Stimulated activated CD4-positive, alpha-beta T cell treated with anti-CD3 and anti-CD28 coated beads, Interleukin-12 subunit alpha, Interleukin-12 subunit beta, amount 100 ng/mL, for 24 hours (primary cell): ENCODE data around the gene PER2.
"Not testable (repeated sequence)": the region's sequence is repeated elsewhere in the genome, so short reads cannot be mapped to it uniquely, and the experiment has no call there.

ENCODE experiments used
- DNase-seq, 2 experiments: peaks; one replicate each; pipeline ENCODE4 v3.0.0-alpha.2; 2020; ENCODE audit warnings: low read depth in 2 of 2

Gene PER2

DNA sequence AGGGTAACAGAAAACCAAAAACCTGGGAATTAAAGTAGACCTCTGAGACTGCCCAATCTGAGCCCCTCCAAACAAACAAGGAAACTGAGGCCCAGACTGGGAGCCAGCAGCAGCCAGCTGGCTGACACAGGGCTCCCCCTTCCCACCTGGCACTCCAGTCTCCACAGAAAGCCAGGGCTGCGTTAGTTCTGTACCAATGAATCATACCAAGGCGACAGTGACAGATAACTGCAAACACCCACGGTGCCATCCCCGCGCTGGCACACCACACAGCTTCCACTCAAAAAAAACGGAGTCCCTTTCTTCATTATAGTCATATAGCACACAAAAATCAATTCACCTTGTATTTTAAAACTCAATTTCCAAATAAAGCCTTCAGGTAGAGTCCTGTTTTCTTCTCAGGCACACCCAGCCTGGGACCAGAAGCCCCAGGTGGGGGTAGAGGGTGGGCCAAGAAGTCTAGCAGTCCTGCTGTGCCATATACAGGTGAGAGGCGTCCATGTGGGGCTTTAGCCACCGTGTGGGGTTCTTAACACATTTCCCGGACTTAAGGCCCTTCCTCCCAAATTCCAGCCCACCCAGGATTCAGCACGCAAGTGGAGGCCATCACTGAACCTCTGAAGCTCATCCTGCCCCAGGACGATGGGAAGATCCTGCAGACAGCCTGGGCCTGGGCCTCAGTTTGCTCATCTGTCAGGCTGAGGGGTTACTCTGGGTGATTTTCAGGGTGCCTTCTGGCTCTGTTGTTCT, 1.2 kb downstream of the PER2 start:
- DNase-seq: peak in 1 of 2 experiments; percentile 16

DNA sequence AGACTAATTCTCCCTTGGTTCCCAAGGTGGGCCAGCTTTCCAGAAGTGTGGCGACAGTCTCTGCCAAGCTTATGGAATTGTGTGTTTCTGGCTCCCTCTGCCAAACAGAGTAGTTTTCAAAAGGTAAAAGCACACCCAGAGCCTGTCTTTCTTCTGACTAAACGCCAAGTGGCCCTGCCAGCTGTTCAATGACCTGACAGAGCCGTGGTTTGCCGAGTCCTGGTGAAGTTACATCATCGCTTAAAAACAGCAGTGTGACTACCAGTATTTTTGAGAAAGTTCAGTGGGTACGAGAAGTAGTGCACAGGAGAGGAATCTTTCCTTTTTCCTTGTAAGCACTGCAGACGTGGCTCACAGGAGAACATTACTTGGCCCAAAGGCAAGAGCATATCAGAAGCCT, 1.9 kb downstream of the PER2 start:
- no peak for DNase-seq

DNA sequence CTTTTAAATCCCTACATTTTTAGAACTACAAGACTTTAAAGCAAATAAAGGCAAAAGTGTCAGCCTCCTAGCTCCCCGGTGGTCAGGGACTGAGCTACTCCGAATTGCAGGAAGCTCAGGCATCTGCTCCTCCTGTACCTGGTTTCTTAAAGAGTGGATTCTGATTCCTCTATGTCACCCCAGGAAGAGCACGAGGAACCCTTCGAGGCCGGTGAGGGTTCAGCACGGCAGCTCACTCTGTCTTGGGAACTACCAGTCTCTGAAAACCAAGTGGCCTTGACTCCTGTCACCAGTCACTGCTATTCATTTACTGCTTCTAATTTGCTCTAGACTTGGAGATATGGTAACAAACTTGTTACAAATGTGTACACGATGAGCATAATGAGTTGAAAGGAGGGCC, 2.3 kb downstream of the PER2 start:
- DNase-seq: no peak

DNA sequence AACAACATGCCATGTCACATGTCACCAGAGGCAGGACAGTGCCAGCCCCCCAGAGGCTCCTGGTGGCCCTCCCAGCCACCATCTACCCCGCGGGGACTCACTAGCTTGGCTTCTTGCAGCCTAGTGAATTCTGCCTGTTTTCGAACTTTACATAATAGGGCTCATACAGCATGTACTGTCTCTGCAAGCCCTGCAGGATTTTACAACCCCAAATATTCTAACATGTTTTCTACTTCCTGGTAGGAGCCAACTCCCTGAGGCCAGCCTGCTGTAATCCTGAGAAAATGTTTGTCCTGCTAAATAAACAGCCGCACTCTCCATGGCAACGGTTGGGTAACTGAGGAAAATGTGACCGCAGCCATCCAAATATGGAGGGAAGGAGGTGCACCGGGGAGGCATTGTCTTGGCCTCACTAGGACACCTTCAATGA, 2.7 kb downstream of the PER2 start:
- DNase-seq: no peak

DNA sequence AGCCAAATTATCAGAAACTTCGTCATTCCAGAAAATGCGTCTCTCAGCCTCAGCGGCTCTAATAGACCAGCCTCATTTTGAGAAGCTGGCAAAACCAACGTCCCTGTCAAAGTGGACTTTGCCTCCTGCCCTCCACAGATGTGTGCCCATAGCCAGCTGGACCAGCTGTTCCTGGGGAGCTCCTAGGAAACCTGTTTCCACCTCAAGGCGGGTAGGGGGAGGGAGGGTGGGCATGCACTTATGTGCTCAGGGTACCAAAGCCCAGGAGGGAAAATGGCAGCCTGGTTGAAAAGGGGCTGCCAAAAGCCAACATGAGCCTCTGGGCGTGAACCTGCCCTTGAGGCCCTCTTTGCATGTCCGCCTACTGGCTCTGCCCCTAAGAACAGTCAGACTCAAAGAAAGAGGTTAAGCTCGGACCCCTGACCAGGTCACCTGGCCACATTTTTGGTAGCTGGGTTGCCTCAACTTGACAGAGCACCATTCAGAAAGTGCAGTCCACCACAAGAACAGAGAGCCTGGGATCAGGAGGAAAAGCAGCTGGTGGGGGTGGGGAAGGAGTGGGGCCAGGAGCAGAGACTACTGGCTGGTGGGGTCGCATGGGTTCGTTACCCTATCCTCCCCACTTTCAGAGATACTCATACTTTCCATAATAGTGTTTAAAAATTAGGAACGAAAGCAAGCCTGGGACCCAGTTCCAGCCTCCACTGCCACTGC, 3.5 kb downstream of the PER2 start:
- DNase-seq: no peak

DNA sequence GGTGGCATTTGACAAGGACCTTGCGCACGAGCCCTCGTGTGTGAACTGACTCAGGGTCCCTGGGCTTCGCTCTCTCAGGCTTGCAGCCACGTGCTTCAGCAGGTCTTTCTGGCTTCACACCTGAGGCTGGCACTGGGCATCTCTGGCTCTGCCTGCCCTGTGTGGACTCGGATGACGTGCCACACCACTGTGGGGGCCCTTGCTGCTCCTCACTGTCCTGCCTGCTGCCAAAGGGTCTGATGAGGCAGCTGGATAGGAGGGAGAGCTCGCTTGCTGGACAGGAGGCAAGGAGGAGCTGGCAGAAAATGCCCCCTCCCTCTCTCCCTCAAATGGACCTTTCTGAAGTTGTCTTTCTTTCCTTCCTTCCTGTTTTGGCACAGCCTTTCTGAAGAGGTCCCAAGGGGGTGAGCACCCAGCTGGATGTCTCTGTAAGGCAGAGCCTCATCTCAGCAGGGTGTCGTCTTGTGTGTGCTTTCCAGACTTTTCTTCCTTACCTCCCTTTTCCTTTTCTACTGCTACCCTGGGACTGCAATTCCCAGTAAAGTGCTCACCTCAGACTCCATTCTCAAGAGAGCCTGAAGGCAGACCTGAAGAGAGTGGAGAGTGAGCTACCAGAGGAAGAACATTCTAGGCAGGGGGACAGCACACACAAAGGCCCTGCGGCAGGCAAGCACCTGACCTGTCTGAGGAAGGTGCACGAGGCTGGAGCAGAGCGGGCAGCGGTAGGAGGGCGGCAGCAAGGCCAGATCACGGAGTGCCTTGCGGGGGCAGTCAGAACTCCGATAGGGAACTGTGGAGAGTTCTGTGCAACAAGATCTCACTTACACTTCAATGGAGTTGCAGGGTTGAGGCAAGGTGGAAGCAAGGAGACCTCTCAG, 5.3 kb downstream of the PER2 start:
- no peak for DNase-seq

DNA sequence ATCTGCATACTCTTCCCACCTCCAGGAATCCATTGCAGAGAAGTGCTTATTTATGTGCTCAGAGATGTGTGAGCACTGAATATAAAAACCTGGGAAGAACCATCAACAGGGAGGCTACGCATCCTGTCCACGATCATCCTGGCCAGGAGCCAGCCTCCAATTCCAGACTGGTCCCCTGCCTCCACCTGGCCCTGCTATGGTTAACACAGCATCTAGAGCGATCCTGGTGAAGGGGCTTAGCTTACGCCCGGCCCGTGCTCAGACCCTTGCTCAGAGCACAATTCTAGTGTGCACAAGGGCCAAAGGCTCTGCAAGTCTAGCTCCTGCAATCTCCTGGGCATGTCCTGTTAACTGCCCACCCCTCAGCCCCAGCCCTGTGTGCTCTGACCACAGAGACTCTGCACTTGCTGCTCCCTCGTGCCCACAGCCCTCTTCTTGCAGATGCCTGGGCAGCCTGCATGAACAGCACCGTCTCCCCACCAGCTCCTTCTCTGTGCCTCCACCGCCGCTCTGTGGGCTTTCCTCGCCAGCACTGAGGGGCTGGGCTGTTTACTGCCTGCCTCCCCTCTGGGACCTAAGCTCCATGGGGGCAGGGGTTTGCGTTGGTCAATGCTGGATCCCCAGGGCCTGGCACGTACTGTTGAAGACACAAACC, 6.5 kb downstream of the PER2 start:
- no peak for DNase-seq

DNA sequence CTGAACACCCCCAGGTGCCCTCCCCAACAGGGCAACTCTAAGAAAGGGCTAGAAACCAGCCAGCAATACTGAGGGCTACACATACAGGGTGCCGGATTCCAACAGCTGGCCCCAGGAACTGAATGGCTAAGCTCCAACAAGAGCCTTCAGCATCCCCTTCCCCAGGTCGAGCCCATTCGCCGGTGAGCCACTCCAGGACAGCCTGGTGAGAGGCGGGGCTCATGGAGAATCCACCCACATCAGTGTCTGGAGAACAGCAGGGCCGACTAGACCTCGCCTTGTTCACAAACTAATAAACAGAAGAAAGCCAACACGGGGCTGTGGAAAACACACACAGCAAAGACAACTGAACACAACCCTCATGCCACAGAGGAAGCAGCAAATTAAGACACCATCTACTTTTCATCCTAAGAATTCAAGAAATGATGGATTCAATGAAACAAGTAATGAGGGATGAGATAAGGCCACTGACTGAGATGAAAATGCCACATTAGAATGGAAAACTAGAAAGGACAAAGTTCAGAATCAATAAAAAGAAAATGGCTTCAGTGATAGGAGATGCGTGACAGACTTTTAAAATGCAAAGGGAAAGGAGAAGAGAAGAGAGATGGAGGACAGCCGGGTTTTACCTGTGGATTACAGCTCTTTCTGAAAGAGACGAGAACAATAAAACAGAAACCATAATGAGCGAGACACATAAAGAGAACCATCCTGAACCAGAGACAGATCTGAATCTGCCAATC, 8.2 kb downstream of the PER2 start:
- DNase-seq: no peak

DNA sequence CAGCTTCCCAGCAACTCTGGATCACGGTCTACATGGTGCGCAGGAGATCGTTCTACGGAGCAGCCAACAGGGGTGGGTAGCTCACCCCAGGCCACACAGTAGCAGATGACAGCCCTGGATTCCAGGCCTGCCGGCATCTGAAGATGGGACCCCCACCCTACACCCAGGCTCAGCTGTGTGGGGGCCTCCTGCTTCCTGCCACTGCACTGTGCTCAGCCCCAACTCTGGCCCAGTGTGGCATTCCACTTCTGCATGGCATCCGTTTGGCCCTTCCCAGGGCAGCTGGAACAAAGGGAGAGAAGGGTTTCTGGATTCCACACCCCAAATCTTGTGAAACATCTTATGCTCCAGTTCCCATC, 9.1 kb downstream of the PER2 start:
- DNase-seq: no peak

DNA sequence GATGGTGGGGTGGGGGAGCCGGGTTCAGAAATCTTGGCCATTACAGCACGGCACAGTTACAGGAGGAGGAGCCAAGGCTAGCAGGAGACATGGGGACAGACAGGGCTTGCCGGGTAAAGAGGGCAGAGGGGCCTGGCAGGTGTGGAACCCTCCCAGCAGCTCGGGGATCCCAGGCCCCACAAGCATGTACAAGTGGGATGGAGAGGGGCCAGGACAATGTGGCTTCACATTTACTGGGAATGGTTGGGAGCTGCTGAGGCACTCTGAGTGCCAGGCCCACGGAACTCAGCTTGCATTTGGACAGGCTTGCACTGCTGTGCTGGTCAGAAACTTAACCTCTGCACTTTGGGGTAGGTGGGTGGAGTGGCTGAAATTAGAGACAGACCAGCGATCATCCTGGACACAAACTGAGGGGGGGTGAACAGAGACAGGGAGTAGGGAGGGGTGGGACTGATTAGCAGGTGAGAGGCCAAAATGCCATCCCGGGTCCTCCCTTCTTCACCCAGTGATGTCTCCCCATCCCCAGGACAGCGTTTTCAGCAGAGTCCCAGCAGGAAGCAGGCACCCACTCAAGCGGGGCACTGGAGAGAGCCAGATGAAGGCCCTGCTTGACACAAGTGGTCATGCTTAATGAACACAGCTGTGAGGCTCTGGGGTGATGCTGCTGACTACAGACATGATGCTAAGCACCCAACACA, 9.6 kb downstream of the PER2 start:
- no peak for DNase-seq

DNA sequence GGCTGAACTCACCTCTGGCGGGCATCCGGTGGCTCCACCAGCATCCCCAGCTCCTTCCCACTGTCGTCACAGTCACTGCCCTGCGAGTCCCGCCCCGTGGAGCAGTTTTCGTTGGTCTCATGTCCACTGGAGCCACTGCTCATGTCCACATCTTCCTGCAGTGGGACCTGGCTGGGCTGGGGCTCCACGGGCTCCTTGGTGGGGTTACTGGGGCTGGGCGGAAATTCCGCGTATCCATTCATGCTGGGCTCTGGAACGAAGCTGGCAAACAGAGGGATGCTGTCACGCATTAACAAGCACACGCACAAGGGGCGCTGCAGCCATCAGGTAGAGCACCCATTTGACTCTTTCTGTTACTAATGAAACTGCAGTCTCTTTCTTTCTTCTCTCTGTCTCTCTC, 10.7 kb downstream of the PER2 start:
- no peak for DNase-seq

DNA sequence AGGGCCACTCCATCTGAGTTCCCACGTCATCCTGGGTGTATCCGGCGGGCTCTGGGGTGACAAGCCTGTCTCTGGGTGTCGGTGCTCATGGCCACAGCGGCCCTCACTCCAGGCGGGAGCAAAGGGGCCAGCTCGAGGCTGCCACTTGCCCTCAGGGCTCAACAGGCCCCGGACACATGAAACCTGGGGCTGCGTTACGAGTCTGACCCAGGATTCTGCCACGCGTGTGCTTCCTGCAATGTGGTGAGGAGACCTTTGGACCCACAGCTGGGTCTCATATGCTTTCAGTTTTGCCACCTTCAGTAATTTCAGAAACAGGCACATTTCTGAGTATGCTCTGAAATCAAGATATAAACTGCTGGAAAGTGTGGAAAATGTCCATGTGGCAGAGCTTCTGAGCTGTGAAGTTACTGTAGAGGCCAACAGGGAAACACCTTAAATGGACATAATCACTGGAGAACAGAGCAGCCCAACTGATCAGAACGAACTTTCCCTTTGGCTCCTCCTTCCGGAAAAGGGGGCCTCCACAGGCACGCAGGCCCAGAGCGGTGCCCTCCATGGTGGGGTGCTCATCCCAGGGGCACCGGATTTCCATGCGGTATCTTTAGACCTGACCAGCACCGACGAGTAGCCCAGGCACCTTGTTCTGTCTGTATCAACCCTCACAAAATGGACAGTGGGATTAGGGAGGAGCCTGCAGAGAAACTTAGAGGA, 14.1 kb downstream of the PER2 start:
- no peak for DNase-seq

DNA sequence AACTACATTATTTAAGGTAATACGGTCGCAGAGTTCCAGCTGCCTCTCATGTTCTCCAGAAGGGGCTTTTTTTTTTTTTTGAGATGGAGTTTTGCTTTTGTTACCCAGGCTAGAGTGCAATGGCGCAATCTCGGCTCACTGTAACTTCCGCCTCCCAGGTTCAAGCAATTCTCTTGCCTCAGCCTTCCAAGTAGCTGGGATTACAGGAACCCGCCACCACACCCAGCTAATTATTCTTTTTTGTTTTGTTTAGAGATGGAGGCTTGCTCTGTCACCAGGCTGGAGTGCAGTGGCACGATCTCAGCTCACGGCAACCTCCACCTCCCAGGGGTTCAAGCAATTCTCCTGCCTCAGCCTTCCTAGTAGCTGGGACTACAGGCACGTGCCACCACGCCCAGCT, 15.0 kb downstream of the PER2 start:
- DNase-seq: not testable (repeated sequence)

DNA sequence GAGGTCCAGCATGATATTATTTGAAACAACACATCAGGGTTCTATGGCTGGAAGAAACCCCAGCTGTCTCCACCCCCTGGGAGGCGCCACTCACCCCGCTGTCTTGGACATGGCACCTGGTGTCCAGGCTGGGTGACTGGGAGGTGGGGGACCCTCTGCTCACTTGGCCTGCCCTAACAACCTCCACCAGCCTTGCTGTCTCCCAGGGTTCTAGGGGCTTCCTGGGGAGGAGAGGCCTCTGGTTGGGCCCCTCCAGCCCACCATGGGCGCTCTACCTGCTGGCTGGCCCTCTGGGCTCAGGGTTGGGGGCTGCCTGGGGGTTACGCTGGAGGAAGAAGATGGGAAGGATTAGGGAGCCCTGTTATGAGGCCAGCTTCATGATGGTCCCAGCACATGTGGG, 16.3 kb downstream of the PER2 start:
- no peak for DNase-seq

DNA sequence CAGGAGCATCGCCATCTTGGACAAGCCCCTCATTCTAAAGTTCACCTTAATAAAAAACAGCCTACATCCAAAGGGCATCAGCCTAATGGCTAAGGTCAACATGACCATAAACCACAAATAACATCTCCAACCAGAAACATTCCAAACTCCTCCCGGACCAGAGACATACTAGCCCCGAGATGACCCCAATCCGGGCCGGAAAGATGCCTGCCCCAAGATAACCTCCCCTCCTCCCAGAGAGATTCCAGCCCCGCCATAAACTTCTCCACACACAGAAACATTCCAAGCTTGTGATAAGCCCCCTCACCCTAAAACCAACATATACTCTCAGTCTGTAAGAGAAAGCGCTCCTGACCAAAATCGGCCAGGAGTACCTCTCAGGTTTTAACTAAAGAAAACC, 16.7 kb downstream of the PER2 start:
- not testable (repeated sequence) for DNase-seq

DNA sequence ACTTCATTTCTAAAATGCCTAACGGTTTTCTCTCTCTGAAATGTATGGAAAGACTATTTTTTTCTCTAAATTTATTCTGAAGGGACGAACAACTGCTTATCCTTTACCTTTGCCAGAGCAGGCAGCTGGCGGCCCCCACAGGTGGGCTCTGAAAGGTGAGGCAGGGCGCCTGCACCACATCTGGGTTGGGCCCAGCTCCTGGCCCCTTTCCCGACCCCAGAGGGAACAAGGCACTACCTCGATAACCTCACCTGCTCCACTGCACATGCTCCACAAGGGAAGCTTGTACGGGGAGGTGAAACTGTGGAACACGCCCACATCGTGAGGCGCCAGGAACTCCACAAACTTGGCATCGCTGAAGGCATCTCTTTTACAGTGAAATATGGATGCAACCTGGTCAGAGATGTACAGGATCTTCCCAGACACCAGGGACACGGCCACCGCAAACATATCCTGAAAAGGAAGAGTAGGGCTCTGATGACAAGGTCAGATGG, 17.3 kb downstream of the PER2 start:
- no peak for DNase-seq

DNA sequence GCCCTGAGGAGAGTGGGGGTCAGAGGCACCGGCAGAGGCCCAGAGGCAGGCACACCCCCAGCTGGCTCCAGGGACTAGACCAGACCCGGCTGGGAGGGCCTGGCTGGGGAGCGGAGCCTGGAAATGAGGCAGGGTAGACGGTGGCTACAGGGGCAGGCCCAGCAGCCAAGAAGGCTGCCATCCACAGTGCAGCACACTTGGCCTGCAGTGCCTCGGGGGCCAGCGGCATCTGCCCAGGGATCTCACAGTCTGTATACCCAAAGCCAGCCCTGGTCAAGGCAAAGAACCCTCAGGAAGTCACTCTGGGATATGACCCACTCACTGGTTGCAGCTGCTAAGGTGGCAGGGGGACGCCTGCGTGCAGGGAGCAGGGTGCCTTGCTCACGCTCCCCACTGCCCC, 17.8 kb downstream of the PER2 start:
- DNase-seq: no peak

DNA sequence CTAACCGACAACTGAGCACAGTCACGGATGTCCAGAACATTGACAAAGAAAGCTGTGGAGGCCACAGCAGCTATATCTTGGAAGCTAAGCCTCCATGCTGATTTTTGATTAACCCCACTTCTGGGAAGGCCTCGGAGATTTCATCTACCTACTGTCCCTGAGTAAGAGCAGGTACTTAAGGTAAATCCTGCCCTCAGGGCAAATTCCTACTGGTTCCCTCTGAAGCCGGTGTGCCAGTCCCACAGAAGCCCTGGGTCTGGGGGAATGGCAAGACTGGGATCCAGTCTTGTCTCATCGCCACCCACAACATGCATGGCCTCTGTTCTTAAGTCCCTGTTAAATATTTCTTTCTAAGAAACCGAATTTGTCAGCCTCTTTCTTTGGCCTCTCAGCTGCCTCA, 18.7 kb downstream of the PER2 start:
- no peak for DNase-seq

DNA sequence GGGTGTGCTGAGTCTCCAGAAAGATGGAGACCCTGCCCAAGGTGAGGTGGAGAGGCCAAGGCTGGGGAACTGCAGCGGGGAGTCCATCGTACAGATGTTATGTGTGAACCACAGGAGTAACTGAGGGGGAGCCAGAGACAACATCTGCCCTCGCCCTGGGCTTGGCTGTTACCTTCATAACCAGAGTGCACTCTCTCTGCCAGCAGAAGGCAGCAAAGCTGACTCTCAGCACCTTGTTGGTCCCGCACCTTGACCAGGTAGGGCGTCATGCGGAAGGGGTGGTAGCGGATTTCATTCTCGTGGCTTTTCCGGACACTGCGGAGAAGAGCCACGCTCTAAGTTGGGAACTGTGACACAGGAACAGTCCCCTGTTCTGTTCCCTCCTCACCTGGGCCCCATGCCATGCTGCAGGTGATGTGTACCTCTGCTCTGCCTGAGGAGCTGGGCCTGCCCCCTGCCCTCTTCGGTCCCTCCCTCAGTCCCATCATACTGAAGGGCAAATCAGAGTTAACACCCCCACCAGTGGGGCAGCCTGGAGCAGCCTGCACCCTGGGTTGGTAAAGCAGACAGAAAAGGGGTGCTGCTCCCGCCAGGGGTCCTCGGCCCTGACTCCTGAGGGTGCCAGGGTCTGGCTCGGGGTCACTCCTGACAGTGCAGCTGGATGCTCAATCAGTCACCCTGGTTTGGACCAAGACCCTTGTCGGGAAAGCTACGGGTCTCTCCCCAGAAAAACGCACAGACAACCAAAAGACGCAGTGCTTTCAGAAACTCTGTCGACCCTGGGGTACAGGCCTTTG, 20.3 kb downstream of the PER2 start:
- DNase-seq: no peak
